Liver (tissue), 3 donors: Measurements from ENCODE around the gene SERPINE1.

Source experiments
- TAF1 ChIP-seq: conservative IDR thresholded peaks from 2 replicates; pipeline ENCODE4 v1.6.1; 2016; ENCODE audit warnings: antibody characterized with exemption, mild to moderate bottlenecking
- TF ChIP-seq, protein P1 (sequence below): fragments of 150-350 bp; IDR thresholded peaks from 2 replicates; pipeline ENCODE4 v1.5.1; 2017; ENCODE audit warnings: improper control_type of control experiment, low read depth, low read length; ENCODE audit not compliant: missing input control
- donor health status: healthy.
- donor health status: healthy.

DNA sequence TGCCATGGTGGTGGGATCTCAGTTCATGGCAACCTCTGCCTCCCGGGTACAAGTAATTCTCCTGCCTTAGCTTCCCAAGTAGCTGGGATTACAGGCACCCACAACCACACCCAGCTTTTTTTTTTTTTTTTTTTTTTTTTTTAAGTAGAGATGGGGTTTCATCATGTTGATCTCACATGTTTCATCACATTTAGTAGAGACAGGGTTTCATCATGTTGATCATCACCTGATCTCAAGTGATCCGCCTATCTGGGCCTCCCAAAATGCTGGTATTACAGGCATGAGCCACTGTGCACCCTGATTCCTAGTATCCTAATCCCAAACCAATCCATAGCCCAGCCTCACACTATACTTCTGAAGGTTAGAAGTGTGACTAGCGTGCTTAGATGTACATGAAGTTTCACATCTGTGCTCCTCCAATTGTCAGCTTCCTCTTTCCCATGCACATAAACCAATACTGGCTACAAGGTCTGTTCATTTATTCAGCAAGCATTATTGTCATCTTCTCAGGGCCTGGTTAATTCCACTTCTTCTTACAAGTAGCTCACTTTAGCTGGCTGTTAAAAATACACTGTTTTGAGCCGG lies 60.0 kb downstream of the SERPINE1 start:
- TF ChIP-seq, protein P1, sequence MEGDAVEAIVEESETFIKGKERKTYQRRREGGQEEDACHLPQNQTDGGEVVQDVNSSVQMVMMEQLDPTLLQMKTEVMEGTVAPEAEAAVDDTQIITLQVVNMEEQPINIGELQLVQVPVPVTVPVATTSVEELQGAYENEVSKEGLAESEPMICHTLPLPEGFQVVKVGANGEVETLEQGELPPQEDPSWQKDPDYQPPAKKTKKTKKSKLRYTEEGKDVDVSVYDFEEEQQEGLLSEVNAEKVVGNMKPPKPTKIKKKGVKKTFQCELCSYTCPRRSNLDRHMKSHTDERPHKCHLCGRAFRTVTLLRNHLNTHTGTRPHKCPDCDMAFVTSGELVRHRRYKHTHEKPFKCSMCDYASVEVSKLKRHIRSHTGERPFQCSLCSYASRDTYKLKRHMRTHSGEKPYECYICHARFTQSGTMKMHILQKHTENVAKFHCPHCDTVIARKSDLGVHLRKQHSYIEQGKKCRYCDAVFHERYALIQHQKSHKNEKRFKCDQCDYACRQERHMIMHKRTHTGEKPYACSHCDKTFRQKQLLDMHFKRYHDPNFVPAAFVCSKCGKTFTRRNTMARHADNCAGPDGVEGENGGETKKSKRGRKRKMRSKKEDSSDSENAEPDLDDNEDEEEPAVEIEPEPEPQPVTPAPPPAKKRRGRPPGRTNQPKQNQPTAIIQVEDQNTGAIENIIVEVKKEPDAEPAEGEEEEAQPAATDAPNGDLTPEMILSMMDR: no peak
- TF ChIP-seq TAF1: no peak
